Ammon's horn (tissue), 1 donor: ENCODE measurements around the gene BTBD9.
"Not testable (repeated sequence)": the region's sequence is repeated elsewhere in the genome, so short reads cannot be mapped to it uniquely, and the experiment has no call there.

Experiments
- DNase-seq: peaks from one replicate; pipeline ENCODE4 v3.0.0-alpha.2; 2016; ENCODE audit warnings: low spot score

BTBD9 gene

DNA sequence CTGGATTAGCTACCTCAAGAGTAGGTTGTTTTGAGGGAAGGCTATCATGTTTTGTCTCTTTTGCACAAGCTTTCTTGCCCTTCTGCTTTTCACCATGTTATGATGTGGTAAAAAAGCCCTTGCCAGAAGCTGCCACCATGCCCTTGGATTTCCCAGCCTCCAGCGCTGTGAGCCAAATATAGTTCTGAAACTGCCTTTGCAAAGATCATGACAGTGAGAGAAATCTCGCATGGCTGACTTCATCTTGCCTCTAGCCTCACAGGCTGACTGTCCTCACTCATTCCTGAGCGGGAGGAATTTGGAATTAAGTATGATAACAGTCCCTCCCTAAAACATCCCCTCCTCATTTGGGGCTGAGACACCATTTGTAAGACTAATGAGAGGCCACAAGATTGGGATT is 207.7 kb downstream of the BTBD9 start:
- no peak for DNase-seq

DNA sequence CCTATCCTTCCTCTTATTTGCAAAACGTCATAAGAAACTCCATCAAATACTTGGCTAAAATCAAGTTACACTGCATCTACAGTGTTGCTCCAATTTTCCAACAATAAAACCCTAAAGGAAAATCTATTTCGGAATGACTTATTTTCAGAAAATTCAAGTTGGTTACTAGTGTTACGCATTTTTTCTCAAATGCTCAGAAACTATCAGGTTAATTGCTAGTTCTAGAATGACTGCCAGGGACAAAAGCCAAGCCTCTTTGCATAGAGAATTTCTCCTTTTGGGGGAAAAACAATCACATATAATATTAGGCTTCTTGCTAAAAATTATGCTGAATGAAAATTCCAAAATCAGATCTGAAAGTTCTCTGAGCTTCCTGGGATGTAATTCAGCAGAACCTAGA is 210.2 kb downstream of the BTBD9 start:
- DNase-seq, result no peak

DNA sequence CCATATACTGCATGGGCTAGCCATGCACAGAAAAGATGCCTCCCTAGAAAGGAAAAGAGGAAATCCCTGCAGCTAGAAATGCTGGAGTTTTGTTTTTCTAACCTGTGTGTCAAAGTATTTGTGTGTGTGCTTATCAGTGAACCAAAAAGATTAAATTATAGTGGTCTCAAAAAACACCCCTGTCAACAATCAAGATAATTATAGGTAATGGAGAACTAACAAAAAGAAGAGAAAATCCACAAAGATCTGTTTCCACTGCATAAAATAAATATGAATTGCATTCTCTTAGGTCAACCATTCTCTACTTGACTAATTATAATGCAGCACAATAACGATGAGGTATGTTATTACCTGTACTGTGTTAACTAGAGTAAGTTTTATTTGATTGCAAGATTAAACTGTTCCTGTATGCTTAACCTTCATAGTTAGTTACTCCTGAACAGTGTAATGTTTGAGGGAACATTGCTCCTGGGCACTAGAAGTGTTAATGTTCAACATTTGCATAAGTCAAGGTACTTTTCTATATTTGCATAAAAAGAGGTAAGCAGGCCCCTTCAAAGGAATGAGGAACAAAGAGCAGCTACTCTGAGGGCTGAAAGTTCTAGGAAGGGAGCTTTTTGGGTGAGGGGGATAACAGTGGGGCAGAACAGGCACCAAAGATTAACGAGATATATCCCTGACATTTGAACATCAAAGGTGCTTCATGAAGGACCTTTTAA is 212.1 kb downstream of the BTBD9 start:
- no peak for DNase-seq

DNA sequence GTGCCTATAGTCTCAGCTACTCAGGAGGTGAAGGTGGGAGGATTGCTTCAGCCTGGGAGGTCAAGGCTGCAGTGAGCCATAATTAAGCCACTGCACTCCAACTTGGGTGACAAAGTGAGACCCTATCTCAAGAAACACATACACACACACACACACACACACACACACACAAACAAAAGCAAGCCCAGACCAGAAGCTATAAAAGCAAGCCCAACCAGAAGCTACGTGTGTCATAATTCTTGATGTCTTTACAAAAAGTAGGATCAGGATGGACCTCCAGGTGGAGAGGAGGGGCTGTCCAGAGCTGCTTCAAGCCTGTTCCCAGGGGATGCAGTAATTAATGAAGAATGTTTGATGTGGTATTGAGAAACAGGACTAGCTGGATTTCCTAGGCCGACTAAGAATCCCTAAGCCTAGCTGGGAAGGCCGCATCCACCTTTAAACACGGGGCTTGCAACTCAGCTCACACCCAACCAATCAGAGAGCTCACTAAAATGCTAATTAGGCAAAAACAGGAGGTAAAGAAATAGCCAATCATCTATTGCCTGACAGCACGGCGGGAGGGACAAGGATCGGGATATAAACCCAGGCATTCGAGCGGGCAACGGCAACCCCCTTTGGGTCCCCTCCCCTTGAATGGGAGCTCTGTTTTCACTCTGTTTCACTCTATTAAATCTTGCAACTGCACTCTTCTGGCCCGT is 213.8 kb downstream of the BTBD9 start:
- DNase-seq, result not testable (repeated sequence)

DNA sequence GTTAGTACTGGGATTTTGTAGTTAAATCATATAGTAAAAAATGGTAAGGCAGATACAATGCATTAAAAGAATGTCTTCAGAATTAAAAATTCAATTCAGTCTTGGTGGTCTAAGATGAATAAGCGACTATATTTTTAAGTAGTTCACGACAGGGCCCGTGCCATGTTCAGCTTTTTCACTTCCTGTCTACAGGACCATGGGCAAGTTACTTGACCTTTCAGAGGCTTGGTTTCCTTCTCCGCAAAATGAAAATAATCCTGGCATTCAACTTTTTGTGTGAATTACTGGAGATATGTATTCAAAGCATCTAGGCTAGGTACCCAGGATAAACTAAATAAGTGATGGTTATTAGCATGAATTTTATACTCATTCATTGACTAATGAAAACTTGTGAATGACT is 216.0 kb downstream of the BTBD9 start:
- DNase-seq, result no peak

DNA sequence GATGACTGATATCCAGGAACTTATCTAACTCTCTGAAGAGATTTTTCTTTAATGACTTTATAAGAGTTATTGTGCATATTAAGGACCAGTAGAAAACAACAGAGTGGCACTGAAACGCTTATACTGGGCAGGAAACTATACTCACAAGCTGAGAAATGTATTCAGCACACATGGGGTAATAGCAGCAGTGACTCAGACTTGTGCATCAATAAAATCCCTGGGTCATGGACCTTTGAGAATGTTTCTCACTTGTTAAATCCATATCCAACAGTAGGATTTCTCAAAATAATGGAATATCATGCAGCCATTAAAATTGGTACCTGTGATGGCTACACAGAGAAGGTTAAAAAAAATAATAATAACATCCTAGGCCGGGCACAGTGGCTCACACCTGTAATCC is 219.5 kb downstream of the BTBD9 start:
- no peak for DNase-seq

DNA sequence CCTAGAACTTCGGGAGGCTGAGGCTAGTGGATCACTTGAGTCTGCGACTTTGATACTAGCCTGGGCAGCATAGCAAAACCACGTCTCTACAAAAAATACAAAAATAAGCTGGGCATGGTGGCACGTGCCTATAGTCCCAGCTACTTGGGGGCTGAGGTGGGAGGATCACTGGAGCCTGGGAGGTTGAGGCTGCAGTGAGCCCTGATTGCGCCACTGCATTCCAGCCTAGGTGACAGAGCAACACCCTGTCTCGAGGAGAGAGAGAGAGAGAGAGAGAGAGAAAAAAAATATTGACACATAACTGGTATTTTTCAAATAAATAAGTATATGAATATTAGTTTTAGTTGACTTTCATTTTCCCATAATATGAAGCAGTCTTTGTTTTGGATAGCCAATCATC is 222.2 kb downstream of the BTBD9 start:
- DNase-seq, result no peak

DNA sequence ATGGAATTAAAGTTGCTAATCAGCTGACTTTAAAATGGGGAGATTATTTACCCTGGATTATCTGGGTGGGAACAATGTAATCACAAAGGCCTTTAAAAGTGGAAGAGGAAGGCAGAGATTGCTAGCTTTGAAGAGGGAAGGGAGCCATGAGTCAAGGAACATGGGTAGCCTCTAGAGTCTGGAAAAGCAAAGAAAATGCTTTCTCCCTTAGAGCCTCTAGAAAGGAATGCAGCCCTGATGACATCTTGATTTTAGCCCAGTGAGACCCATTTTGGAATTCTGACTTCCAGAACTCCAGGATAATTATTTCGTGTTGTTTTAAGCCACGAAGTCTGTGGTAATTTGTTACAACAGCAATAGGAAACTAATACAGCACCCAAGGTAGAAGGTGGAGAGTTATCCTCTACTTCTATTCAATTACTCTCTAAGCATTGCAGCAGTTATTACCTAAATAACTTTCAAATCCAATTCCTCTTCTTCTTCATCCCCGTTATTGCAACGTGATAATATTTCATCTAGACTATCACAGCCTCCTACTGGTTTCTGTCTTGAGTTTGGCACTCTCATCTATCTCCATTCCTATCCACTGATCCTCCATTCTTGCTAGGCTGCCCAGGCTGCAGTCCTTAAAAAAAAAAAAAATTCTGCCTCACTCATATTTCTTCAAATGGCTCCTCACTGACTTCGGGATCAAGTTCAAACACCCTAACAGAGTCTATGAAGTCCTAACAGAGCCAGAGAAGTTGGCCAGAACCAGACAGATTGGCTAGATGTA is 224.3 kb downstream of the BTBD9 start:
- DNase-seq, result no peak

DNA sequence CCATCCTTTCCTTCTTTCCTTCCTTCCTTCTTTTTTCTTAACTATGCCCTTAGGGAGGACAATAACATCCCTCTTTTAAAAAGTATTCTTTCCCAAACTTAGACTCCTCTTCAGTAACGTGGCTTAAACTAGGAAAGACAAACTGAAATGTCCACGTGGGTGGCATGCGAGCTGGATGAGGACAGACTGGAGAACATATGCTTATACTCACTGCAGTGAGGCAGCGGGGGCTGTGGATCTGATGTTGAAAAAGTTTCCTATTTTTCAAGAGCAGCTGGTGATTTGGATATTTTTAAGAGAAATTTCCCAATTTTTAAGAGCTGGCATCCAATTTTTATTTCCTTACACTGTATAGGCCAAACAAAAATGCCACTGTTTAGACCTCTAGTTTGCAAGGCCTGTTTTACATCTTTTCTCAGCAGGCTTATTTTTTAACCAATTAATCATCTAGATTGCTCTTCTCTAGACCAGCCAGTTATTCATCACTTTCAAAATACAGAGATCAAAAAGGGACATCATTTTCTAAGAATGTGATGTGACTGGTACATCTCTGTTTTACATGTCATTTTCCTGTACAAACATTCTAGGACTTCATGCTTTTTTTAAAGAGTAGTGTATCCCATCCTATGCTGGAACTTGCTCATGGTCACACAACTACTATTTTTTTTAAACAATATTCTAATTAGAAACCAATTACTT is 226.5 kb downstream of the BTBD9 start:
- DNase-seq, result peak; percentile 58

DNA sequence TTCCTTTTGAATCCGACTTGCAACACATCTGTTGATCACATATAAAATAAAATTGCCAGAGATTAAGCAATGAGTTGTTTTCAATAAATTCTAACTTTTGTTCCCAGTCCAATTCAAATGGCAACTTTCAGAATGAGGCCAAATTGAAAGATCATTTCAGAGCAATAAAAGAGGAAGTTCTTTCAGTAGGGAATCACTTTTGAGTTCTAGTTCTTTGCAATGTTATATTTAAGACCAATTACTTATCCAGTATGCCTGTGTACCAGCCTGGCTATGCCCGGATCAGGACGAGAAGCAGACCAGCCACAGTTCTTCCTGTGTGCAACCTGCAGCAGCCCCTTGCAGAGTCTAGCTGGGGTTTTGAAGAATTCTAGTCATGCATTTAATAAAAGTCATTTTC is 232.5 kb downstream of the BTBD9 start:
- DNase-seq, result no peak

DNA sequence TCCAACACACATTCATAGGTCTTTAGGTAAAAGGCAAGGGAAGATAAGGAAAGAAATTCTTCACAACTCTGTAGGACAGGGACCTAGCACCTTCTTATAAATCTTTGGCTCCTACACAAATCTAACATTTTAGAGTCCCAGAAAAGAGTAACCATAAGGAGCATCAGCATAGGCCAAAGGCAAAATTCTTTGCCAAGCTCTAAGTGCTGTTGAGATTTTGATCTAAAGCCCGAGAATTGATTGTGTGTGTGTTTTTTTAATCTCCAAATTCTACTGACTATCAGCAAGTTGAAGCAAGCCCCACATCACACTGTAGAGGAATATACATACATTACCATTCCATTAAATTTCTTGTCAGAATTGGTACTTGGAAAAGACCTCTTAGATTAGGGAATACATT is 233.6 kb downstream of the BTBD9 start:
- DNase-seq, result no peak

DNA sequence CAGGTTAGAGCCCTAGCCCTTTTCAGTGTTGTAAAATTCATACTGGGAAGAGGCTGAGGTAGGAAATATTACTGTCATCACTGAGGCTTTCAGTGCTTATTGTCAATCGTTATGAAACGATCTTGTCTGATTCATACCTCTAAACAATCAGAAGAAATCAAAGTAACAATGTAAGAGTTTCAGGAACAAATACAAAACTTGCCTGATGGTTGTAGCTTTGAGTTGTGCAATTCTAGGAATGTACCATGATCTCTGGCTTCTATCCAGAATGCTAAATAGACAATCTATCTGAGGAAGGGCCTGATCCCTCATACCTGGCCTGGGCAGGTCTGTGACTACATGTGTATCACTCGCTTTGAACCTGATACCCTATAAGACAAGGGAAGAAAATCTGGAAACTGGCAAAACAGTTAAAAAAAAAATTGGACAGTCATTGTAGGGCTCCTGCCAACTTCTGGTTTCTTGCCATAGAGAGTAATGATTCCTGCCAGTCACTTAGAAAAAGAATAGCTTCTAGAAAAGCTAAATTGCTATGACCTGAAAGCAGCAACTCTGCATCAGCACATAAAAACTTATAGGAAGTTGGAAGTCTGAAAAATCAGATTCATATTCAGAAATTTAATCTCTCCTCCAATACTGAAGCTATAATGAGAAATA is 234.7 kb downstream of the BTBD9 start:
- no peak for DNase-seq

DNA sequence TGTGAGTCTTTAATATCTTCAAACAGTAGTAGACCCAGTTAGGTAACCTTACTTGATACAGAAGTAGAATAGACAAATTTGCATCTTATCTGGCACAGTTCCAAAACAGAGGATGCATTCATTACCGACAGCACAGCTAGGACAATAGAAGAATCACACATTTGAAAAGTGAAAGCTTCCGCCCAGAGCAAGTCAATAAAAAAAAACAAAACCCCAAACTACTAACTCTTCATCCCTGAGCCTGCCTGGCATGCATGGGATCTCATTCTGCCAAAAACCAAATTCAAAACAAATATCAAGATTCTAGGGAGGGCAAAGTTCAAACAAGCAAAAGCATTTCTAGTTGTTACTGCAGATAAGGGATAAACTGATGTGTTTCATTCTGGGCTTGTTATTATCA is 235.4 kb downstream of the BTBD9 start:
- DNase-seq, result peak; percentile 13

DNA sequence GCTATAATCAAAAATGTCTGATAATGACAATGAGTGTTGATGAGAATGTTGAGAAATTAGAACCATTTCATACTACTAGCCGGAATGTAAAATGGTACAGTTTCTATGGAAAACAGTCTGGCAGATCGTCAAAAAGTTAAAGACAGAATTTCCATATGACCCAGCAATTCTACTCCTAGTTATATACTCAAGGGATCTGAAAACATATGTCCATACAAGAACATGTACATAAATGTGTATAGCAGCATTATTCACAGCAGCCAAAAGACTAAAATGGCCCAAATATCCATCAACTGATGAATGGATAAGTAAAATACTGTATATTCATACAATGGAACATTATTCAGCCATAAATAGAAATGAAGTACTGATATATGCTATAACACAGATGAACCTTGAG is 236.2 kb downstream of the BTBD9 start:
- no peak for DNase-seq

DNA sequence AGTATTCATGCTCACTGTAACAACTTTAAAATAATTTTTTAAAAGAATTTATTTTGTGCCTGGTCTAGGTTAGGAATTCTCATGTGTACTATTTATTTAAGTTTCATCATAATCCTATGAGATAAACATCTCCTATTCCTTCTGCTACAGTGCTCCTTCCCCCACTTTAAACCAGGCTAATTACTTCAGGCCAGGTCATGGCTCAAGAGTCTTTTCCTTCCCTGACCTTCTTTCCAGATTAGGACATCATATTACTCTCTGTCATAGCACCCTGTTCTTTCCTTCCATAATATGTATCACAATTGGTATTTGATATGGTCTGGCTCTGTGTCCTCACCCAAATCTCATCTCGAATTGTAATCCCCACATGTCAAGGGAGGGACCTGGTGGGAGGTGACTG is 239.0 kb downstream of the BTBD9 start:
- no peak for DNase-seq

DNA sequence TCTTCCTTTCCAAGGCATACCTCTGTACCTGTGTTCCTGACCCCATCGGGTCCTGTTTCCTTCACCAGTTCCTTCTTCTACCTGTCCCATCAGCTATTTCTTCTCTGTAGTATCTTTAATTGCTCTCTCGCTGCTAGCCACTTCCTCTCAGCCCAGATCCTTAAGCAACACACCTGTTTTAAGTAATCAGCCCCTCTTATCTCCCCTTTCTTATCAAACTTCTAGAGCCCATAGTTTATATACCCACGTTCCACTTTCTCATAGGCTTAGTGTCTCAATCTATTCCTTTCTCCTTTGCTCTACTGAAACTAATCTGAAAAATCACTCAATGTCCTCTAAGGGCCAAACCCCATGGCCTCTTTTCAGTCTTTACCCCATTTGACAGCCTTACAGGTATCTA is 239.6 kb downstream of the BTBD9 start:
- DNase-seq, result no peak

DNA sequence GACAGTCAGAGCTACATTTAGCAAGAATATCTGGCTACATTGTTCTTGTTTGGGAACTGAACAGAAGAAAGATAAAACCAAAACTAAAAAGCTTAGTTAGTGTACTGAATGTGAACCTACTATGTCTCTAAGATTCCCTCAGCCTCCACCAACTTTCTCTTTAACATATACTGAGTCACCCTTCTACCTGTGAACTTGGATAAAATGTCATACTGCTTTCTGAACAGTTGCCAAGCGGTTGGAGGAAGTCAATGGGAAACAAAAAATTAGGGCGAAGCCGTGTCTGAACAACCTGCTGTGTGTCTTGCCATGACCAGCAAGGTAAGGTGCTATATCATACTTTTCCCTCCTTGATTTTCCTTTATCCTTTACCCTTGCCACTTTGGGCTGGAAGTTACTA is 243.5 kb downstream of the BTBD9 start:
- no peak for DNase-seq

DNA sequence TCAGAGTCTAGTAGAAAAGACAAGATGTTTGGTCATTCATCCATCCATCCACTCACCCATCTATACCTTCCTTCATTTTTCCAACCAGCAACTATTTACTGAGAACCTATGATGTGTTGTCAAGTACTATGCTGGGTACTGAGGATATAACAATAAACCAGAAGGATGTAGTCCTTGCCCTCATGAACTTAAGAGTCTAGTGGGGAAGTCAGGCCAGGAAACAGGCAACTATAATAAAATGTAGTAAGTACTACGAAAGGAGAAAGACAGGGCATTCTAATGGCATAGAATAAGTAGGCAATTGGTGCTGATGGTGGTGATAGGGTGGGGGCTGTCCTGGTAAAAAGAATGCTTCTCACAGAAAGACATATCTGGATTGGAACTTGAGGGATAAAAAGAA is 245.7 kb downstream of the BTBD9 start:
- no peak for DNase-seq

DNA sequence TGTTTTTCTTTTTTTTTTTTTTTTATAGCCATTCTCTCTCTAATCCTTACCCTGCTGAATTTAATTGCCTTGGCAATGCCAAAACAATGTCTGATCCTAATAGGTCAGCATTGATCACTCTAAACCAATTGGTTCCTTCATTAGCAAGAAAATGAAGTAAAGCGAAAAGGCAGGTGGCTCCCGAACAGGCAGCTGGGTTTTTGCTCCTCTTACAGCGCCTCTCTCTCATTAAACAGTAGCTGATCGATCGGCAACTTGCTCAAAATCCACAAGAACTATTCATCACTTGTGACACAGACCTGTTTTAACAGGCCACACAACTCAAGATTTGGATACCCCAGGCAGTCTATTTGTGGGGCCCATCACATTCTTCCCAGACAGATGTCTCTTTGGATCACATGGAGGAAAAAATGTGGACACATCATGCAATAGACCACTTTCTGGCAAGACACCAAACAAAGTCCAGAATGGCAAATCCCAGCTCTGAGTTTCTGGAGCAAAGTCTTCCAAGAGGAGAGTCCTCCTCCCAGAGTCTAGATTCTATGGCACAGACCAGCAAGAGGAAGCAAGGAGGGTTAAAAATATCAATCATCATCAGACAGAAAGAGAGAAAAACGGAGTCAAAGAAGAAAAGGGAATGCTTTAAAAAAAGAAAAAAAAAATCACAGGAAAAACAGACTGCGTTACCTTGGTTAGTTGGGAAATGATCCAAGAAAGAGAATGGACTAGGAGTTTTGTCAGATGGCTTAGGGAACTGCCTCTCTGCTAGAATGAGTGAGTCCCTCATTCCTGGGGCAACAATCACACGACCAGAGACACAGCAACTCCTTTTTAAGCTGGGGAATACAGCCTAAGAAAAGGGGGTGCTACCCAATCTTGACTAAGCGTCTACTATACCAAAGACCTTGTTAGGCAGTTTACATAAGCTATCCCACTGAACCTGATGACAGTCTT is 247.8 kb downstream of the BTBD9 start:
- no peak for DNase-seq

DNA sequence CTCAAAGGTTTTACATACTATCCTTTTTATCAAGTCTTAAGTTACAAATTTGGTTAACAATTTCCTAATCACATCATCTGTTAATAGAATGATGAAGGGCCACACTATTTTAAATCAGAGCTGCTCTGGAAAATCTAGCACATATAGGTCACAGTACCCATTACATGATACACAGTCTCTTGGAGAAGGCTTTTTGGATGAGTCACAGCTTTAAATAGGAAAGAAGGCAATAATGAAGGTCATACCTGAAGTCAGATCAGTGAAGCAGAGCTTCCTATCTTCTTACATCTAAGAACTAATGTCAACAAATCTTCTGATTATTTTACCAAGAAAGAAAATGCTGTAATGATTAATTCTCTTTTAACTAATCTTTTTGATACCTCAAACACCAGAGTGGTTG is 248.5 kb downstream of the BTBD9 start:
- DNase-seq, result no peak

DNA sequence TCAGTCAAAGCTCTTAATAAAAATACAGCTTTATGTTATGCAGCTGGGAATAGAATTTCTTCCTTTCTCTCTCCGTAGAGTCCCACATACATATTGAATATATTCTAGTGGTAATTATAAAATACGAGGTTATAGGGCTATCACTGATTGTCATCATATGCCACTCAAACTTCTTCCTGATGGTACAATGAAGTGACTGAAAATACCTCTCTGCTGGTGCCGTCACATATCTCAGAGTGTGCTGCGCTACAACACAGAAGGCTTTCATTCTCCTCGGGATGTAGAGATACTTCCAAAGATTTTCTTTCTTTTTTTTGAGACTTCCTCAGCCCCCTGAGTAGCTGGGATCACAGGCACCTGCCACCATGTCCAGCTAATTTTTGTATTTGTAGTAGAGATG is 249.9 kb downstream of the BTBD9 start:
- no peak for DNase-seq
